ENCODE data around the gene KIAA1217. TPM values are rescaled to one million over a fixed set of nuclear protein-coding genes. Genes with fewer than 3 reads are reported as not detected.

Gene KIAA1217
- total and polyA plus RNA-seq, 12 donors: 6.9 to 49.5 (median 38.4) TPM

- no peaks in the 10 kb centered on the region for H3K9me3 ChIP-seq
- no peak for ATAC-seq
- no peak for TF ChIP-seq CTCF (IDR thresholded peaks at IDR 0.05)
- intact Hi-C loops (cut with DNase I): no loop called here
- H3K27ac ChIP-seq: no peak overlapping the region
- no peaks in the 10 kb centered on the region for H3K36me3 ChIP-seq
- H3K4me3 ChIP-seq: no peak overlapping the region
- no peak for DNase-seq
- H3K4me1 ChIP-seq: peaks cover 0 to 5% (median 0%) of the 10 kb centered on the region in 9 donors
- no peaks in the 10 kb centered on the region for H3K27me3 ChIP-seq
- WGBS, 2 donors: 83 to 87% methylated on average over 10 of the region's 10 CpGs
Measured at GRCh38 chr10:24575481-24576002, 366.6 kb downstream of the KIAA1217 start.

- Histone ChIP-seq H3K4me3 (no peak overlapping the region), H3K4me1 (peaks cover 0 to 5% (median 0%) of the 10 kb centered on the region in 9 donors), H3K36me3 (peaks cover 0 to 25% (median 11%) of the 10 kb centered on the region in 9 donors), H3K27me3 (no peaks in the 10 kb centered on the region), H3K9me3 (no peaks in the 10 kb centered on the region), H3K27ac (no peak overlapping the region)
- no peak for TF ChIP-seq CTCF (IDR thresholded peaks at IDR 0.05)
- DNase-seq (no peak), ATAC-seq (no peak)
- WGBS, 2 donors: 98 to 100% methylated on average over 1 of the region's 1 CpG
- intact Hi-C loops (cut with DNase I): no loop called here
Measured at GRCh38 chr10:24579448-24579847, 370.5 kb downstream of the KIAA1217 start.

- no peaks in the 10 kb centered on the region for H3K27me3 ChIP-seq
- no peak overlapping the region for H3K4me3 ChIP-seq
- no peak for ATAC-seq
- 48 to 52% methylated on average over 4 of the region's 4 CpGs for WGBS, 2 donors
- H3K9me3 ChIP-seq: no peaks in the 10 kb centered on the region
- H3K36me3 ChIP-seq: peaks cover 0 to 30% (median 11%) of the 10 kb centered on the region in 9 donors
- DNase-seq: no peak
- peaks cover 0 to under 1% (median 0%) of the 10 kb centered on the region in 9 donors for H3K4me1 ChIP-seq
- intact Hi-C loops (cut with DNase I): no loop called here
- H3K27ac ChIP-seq: no peak overlapping the region
- no peak for TF ChIP-seq CTCF (IDR thresholded peaks at IDR 0.05)
Measured at GRCh38 chr10:24579906-24580305, 371.0 kb downstream of the KIAA1217 start.

GRCh38 chr10:24589265-24589664, 380.3 kb downstream of the KIAA1217 start:
- no peak overlapping the region for H3K27ac ChIP-seq
- no peak for TF ChIP-seq CTCF (IDR thresholded peaks at IDR 0.05)
- DNase-seq (no peak), ATAC-seq (no peak)
- H3K4me3 ChIP-seq: no peak overlapping the region
- intact Hi-C loops (cut with DNase I): no loop called here
- no peaks in the 10 kb centered on the region for H3K9me3 ChIP-seq
- H3K36me3 ChIP-seq: peaks cover 0 to 100% (median 66%) of the 10 kb centered on the region in 9 donors
- H3K27me3 ChIP-seq: no peaks in the 10 kb centered on the region
- H3K4me1 ChIP-seq: no peaks in the 10 kb centered on the region
- 96 to 97% methylated on average over 2 of the region's 2 CpGs for WGBS, 2 donors

Measured in heart right ventricle (tissue), 16 donors.